Measurements from ENCODE around the gene CPXM2.

The CPXM2 gene

GRCh38 chr10:123800289-123800688 is 91.3 kb downstream of the CPXM2 start:
- no peak for DNase-seq (ENCODE audit: low read depth, low spot score)

DNA sequence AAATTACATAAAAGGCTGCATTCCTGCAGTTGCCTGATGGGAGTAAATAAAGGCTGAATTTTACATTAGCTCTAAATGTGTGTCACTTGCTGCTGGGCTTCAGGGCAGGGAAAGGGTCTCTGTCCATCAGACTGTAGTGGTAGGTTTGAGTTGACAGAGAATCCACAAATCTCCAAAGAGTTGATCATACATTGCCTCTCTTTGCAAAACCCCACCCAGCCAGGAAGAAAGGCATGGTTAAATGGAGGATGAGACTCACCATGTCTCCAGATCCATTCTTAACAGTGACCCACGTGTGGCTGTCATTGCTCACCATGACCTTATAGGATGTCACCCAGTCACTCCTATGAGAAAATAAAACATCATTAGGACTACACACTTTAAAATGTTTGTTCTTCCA is 92.8 kb downstream of the CPXM2 start:
- DNase-seq (ENCODE audit: low read depth, low spot score) = no peak

DNA sequence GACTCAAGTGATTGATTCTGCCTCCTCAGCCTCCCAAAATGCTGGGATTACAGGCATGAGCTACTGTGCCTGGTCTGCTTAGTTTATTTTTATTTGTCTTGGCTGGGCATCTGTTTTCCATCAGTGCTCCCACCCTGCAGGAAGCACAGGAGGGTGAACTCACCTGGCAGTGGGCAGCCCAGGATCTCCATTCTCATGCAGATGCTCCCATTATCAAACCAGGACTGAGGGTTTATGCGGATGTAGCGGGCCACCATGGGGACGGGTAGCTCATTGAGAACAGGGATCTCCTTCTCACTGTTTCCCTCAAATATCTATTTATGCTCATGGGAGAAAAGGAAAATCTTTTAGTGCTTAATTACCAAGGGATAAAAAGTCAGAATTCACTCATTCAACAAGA is 93.8 kb downstream of the CPXM2 start:
- no peak for DNase-seq (ENCODE audit: low read depth, low spot score)

- DNase-seq (ENCODE audit: low read depth, low spot score) = no peak
Observed at GRCh38 chr10:123796736-123797135, 94.9 kb downstream of the CPXM2 start.

DNA sequence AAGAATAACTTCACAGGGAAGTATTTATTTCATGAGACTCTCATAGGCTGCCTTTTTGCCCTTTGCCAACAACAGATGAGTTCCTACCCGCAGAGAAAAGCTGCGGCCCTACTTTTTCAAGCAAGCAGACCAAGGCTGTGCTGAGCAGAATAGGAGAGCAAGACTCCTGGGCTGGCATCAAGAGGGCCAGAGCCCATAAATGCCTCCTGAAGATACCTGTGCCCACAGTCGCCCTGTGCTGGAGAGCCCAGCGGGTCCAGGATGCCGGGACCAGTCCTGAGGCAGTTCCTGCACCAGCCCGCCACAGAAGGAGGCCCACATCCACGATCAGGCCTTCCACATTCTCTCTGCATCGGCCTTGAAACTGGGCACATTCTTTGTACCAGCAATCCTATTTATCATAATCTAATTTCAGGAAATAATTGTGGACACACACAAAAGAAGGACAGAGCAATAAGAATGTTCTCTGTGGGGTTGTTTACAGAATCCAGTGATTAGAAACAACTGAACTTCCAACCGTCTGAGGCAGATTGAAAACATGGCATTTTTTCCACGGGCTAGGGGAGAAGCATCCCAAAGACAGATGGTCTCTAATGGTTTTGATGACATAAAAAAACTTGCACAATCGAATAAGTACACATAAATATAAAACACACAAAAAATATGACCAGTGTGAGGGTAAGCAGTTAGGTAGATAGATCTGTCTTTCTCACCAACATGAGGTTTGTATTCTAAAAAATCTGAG is 95.6 kb downstream of the CPXM2 start:
- DNase-seq (ENCODE audit: low read depth, low spot score) = no peak

- no peak for DNase-seq (ENCODE audit: low read depth, low spot score)
Observed at GRCh38 chr10:123795196-123795780, 96.3 kb downstream of the CPXM2 start.

DNA sequence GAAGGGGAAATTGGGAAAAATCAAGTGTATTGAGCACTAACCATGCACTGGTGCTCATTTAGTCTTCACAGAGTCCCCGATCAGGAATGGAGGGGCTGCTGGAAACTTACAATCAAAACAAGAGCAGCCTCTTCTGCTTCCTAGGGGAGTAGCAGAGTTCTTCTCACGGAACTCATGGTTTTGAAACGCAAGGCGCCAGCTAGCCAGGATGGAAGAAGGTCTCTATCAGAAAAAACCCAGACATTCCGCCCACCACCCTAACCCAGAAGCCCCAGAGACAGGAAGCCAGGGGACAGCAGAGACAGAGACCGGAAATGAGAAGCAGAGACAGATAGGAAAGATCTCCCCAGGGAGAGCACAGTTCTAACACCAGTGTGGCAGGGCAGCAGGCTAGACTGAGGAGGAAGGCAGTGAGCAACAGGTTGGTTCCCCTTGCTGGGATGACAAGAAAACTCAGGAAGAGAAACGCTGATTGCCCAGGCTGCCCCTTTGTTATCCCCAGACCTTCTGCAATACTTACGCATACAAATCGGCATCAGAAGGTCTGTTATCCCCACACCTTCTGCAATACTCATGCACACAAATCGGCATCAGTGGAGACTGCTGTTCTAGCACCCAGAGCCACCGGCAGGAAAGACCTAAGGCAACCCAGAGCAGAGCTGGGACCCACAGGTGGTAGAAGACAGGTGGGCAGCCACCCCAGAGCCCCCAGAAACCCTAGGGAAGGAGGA is 99.2 kb downstream of the CPXM2 start:
- no peak for DNase-seq (ENCODE audit: low read depth, low spot score)

GRCh38 chr10:123790132-123790885 is 101.3 kb downstream of the CPXM2 start:
- DNase-seq (ENCODE audit: low read depth, low spot score) = no peak

DNA sequence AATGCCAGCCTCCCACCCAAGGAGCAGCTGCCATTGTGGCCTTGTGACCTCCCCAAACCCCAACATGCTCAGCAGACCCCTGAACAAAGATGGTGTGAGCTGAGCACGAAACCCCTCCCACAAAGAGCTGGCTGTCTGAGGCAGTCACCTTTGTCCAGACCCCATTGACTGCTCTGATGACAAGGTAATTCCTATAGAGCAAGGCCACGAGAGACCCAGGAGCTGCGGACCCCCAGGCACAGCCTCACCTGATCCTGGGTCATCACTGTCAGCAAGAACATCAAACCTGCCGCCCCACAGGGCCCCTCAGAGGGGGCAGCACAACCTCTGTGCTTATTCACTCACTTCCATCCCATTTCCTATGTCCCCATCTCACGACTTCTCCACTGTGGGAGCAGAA is 102.6 kb downstream of the CPXM2 start:
- DNase-seq (ENCODE audit: low read depth, low spot score) = no peak

- no peak for DNase-seq (ENCODE audit: low read depth, low spot score)
Observed at GRCh38 chr10:123787566-123787965, 104.0 kb downstream of the CPXM2 start.

- no peak for DNase-seq (ENCODE audit: low read depth, low spot score)
Observed at GRCh38 chr10:123786896-123787295, 104.7 kb downstream of the CPXM2 start.

GRCh38 chr10:123786306-123786705 is 105.3 kb downstream of the CPXM2 start:
- DNase-seq (ENCODE audit: low read depth, low spot score) = no peak

DNA sequence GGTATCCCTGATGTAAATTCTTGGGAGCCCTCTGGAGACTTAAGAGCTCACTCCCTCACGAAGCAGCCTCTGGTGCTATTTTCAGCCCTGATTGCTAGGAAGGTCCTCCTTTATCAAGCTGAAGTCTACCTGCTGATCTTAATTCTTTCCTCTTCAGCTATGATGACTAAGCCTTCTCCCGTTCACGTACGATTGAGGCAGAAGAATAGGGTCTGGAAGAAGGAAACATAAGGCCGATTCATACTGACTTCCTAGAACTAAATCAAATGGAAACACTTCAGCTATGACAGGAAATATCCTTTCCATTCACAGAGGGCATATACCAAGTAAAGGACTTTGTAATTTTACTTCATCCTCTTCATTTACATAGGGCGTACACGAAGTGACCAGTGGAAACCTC is 107.0 kb downstream of the CPXM2 start:
- no peak for DNase-seq (ENCODE audit: low read depth, low spot score)

DNA sequence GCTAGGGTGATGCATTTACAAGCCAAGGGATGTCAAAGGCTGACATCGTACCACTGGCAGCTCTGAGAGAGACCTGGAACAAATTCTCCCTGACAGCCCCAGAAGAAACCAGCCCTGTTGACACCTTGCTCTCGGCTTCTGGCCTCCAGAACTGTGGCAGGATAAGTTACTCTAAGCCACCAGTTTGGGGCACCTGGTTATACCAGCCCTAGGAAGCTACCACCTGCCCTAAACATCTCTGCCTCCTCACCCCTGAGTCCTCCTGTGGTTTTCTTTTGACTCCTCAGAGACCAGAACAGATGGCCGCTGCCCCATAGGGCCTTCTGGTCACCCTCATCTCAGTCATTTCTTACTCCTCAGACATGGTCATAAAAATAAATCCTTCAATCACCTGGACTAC is 107.4 kb downstream of the CPXM2 start:
- DNase-seq (ENCODE audit: low read depth, low spot score) = no peak

- no peak for DNase-seq (ENCODE audit: low read depth, low spot score)
Observed at GRCh38 chr10:123783296-123783695, 108.3 kb downstream of the CPXM2 start.

DNA sequence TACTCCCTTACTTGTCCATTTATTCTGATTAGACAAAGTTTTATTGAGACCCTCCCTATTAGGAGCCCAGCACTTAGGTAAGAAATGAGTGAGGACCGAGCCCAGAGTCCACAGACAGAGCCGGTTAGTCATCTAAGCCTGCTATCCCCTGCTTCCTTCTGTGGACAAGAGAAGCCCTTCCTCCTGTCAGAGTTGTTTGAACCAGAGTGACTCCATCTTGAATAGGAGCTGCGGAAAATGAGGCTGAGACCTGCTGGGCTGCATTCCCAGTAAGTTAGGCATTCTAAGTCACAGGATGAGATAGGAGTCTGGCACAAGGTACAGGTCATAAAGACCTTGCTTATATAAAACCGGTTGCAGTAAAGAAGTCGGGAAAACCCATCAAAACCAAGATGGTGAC is 109.1 kb downstream of the CPXM2 start:
- DNase-seq (ENCODE audit: low read depth, low spot score) = no peak

- DNase-seq (ENCODE audit: low read depth, low spot score) = no peak
Observed at GRCh38 chr10:123781956-123782500, 109.6 kb downstream of the CPXM2 start.

DNA sequence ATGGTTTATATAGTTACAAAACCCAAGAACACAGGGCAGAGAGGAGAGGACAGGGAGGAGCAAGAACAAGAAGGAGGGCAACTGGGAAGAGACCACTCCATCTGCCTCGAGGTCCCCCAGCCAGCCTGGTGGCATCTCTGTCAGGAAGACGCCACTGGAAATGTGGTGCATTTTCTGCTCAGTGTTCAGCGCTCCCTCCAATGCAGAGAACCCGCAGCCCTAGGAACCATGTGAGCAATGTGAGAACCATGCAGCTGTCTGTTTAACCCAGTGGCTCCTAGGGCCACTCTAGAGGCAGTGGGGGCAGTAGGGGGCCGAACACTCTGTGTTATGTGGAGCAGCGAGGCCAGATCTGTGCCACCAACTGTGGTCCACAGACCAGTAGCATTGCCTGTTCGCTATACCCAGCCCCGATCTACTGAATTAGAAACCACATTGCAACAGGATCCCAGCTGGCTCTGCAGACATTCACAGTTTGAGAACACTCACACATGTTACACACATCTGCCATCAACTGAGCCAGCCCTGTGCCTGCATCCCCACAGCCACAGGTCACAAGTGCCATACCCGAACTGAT is 110.2 kb downstream of the CPXM2 start:
- DNase-seq (ENCODE audit: low read depth, low spot score) = no peak

DNA sequence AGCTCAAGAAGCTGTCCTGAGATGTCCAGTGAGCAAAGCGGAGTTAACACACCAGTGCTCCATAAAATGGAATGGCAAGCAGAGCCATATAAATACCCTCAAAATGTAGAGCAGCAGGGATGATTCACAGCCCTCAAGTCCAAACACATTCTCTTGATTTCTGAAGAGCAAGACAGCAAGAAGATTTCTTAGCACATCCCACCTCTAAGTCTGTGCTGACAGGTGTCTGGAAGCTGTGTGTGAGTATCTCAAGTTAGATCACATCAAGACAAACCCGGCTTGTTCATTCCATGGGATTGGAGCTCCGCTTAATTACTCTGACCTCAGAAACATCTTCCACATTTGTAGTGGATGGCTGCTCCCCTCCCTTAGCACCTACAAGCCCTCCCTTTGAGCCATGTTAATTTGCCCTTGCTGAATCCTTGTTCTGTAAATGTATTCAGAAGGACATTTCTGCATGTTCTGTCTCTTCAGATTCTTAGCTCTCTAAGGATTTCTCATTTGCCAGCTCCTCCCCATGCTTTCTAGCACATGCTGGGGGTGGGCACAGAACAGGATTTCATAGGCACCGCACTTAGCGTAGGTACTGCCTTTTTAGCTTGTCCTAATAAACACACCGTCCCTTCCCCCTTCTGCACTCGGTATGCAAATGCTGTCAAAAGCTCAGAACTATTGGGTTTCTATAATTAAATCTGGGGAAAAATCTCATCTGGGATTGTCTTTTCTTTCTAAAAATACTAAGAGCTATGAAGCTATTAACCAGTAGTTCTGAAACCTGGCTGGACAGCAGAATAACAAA is 112.7 kb downstream of the CPXM2 start:
- DNase-seq (ENCODE audit: low read depth, low spot score) = no peak

GRCh38 chr10:123777881-123778280 is 113.7 kb downstream of the CPXM2 start:
- no peak for DNase-seq (ENCODE audit: low read depth, low spot score)

All from smooth muscle cell of the brain vasculature (primary cell).